HG02678 (cell line): ENCODE data around the gene CACNA2D3.

Experiments
- ATAC-seq: cut with Tn5 transposase; IDR thresholded peaks from one replicate; pipeline ENCODE4 v1.9.1; 2021; ENCODE audit warnings: mild to moderate bottlenecking, moderate library complexity; ENCODE audit not compliant: unreplicated experiment

The CACNA2D3 gene

GRCh38 chr3:54262541-54262940, 140.2 kb downstream of the CACNA2D3 start:
- ATAC-seq, result no peak

DNA sequence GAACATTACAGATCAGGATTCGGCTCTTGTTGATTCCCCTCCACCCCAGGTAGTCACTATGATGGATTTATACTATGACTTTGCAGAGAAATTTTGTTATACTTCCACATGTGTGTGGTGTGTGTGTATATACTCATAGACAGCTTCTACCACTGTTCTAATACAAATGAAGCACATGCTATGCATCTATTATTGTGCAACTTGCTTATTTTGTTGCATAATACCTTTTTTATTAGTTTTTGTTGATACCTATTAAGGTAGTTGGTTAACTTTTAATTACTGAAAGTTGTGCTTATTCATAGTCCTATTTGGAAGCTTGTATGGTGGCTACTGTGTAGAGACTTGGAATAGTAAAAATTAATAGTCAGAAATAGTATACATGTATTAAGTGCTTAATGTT, 140.6 kb downstream of the CACNA2D3 start:
- ATAC-seq, result no peak

GRCh38 chr3:54264050-54264449, 141.7 kb downstream of the CACNA2D3 start:
- ATAC-seq, result no peak

DNA sequence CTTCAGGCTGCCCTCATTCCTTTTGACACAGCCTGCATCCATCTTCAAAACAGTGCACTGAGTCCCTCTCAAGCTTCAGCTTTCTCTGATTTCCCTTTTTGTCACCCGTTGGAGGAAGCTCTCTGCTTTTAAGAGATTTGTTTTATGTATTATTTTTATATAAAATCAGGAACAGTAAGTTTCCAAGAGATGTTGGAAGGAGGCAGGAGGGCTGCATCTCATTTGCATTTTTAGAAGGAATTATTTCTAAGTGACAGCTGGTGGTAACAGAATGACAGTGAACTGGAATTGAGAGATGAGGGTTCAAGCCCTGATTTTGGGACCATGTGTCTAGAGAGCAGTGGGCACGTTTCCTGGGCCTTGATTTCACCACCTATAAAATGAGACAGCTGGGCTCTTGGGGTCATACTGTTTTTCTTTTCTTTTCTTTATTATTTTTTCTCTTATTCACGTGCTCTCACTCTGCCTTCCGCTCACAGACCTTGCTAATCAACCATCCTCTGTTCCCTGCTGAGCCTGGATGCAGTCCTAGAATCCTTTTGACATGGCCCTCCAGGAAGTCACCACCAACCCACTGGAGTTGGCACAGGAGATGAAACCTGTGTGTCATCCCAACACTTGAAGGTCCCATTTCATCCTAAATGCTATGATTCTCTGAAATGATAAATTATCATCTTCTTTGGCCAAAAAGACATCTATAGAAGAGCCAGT, 148.6 kb downstream of the CACNA2D3 start:
- ATAC-seq, result no peak

GRCh38 chr3:54273791-54274190, 151.4 kb downstream of the CACNA2D3 start:
- ATAC-seq, result no peak

GRCh38 chr3:54274607-54275006, 152.3 kb downstream of the CACNA2D3 start:
- no peak for ATAC-seq

GRCh38 chr3:54279005-54279583, 156.7 kb downstream of the CACNA2D3 start:
- ATAC-seq, result no peak

DNA sequence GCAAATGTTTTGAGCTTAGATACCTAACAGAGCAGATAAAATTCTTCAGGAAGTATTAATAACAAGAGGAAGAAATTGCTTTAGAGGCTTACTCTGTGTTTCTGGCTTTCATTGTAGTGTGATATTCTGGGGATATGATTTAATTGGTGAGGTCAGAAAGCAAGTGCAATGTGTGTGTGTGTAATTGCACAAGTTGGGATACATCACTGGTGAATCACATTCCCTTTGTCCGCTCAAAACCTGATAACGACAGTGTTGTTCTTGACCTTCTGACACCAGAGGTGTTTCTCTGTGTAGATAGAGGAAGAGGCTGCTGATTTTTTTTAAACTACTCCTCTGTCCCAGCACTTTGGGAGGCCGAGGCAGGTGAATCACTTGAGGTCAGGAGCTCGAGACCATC, 161.1 kb downstream of the CACNA2D3 start:
- ATAC-seq, result no peak

DNA sequence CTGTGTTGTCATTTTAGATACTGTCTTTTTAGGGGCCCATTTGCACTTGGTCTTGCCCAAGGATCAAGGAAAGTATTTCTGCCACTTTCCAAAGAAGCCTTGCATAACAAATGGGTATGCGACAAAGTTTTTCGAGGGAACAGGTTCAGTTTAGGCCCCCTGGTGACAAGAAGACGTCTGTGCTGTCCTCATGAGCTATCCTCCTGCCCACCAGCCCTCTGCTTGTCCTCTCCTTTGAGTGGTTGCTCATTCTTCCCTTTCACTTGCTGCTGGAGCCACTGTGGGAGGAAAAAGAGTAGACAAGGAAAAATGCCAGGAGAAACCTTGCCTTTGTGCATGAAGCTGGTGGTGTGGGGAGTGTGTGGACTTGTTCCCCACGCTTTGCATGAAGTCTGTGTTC, 171.9 kb downstream of the CACNA2D3 start:
- no peak for ATAC-seq

DNA sequence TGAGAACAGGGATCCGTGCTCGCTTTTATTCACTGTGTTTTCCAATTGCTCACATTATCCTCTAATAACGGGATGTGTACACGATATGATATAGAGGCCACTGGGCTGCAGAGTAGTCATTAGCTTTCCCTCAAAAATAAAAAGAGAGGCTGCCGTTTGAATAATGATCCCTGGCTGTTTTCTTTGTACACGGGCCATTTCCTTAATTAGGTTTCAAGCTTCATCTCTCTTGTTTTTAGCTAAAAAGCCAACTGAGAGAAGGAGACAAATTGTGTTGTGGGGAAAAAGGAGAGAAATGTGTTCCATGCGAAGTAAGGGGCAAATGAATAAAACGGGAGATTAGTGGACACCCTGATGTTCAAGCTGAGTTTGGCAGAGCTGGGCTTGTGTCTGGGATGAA, 174.2 kb downstream of the CACNA2D3 start:
- ATAC-seq, result no peak

DNA sequence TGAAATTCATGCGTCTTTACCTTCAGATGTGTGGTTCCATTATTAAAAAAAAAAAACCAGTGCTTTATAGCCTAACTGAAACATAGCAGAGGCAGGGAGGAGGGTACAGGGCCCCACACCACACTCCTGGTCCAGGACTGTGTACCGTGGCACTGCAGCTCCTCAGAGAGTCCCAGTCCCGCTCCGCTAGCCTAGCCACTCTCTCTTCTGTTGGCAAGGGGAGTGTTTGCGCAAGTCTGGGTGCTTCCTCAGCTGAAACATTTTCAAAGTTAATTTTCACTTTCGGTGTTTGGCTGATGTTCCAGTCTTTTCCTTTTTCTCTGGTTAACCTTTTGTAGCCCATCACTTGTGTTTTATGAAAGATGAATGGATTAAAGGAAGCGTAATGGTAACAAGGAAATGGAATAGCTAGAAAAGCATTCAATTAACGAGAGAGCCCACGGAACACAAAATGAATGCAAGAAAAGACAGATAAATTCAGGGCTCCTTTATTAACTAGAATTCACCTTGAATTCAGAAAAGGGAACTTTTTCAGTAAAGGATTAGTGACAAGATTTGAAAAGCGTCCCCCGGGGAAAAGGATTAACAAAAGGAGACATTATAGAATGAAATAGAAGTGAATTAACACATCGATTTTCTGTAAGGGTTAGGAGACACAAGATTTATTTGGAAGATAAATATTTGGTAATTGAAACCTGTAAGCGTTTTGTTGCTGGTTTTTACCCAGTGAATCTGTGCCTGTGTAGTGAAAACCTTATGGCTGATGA, 177.0 kb downstream of the CACNA2D3 start:
- ATAC-seq, result no peak

GRCh38 chr3:54303517-54304375, 181.4 kb downstream of the CACNA2D3 start:
- no peak for ATAC-seq

GRCh38 chr3:54304877-54305276, 182.5 kb downstream of the CACNA2D3 start:
- ATAC-seq, result no peak

DNA sequence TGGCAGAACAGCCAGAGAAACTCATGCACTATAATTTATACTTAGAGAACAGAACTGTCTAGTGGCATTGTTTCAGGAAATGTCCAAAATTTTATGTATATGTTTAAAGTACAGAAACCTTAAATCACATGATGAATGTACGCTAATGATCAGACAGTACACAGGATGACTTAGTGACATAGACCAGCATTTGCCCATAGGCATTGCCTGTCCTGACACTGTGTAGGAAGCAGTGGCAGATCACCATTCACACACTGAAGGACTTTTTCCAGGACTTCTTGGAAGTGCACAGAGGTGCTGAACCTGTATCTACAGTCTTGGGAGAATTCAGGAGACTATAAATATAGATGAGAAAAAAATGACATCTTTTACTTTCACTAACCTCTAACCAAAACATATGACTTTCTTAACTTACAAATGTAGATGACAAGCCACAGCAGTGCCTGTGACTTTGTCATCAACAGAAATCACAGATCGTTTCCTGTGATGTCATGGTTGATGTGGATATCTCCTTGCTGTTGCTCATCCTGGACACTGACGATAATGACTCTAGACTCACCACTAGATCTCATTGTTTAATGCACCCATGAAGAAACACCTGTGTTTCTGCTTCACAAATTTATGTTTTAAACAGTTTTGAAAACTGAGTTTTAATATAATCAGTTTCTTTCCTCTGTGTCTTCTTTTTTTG, 183.2 kb downstream of the CACNA2D3 start:
- no peak for ATAC-seq

- ATAC-seq, result no peak
These were observed 185.3 kb downstream of the CACNA2D3 start for GRCh38 chr3:54307566-54308180.

DNA sequence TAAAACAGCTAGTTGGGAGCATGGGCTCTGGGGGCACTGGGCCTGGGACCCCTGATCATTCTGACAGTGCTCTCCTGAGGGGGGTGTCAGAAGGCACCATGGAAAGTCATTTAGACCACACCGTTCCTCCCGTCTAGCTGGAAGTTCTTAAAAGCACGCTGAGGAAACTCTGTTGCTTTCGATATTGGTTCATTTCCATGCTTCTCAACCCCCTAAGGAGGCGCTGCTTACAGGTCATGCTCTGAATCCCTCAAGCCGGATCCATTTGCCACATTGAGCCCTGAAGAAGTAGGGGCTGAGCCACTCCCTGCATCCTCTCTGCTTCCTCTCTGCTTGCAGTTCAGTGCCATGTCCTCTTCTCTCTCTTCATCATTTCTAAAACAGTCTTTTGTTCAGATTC, 187.2 kb downstream of the CACNA2D3 start:
- no peak for ATAC-seq

GRCh38 chr3:54311211-54311747, 188.9 kb downstream of the CACNA2D3 start:
- no peak for ATAC-seq

DNA sequence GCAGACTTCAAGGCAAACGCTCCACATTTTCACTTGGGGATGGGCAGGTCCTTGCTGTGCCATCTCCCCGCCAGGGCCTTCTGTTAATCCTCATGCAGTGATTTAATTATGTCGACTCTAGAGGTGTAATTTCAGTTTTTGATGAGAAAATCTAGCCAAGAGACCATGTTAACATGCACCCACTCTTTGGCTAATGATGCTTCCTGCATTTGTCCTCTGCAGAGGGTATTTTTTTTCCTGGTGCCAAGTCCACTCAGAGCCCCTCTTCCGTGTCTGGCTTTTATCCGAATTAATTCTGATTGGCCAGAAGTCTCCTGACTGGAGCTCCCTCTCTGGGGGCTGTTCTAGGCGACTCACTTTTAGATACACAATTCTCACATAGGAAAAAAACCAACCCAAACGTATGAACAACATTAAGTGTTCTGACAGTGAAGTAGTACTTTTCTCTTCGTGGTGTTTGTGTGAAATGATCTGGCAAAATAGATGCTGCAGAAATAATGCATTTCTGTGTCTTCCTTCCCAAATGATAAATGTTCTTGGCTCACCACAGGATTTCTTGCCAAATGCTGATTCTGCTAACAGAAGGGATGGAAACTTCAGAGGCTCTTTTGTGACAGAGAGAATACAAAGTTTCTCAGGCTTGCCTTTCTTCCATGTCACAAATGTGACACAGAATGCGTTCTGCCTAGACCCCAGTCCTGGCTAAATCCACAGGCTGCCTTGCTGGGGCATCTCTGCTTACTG, 190.0 kb downstream of the CACNA2D3 start:
- ATAC-seq, result no peak

DNA sequence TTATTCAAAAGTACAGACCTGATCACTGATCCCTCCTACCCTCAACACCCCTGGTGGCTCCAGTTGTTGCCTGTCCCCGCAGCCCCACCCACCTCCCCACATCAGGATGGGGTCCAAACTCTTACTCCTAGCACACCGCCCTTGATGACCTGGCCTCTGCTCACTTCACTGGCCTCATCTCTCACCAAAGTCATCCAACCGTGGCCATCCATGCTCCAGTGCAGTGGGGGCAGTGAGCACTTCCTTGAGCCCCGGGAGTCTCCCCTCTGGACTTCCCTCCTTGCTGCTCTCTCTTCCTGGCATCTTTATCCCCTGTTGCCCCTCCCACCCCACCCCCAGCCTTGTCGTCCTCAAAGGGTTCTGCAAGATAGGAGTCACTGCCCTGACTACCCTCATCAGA, 191.1 kb downstream of the CACNA2D3 start:
- no peak for ATAC-seq
